Fibroblast of pulmonary artery (primary cell): ENCODE measurements around the gene ERC1.

Source experiments
- DNase-seq: peaks from one replicate; pipeline ENCODE4 v3.0.0-alpha.2; 2010; ENCODE audit warnings: low read depth
- H3K4me3 ChIP-seq: replicated peaks from 2 replicates; pipeline ENCODE4 v1.5.1; 2011; ENCODE audit warnings: low read depth, mild to moderate bottlenecking, control low read depth, low read length, moderate library complexity
- TF ChIP-seq, protein P1 (sequence below): IDR thresholded peaks from 2 replicates; pipeline ENCODE4 v1.5.1; 2011; ENCODE audit warnings: mild to moderate bottlenecking, control low read depth, low read length, inconsistent platforms; ENCODE audit errors: missing control alignments

Gene ERC1

DNA sequence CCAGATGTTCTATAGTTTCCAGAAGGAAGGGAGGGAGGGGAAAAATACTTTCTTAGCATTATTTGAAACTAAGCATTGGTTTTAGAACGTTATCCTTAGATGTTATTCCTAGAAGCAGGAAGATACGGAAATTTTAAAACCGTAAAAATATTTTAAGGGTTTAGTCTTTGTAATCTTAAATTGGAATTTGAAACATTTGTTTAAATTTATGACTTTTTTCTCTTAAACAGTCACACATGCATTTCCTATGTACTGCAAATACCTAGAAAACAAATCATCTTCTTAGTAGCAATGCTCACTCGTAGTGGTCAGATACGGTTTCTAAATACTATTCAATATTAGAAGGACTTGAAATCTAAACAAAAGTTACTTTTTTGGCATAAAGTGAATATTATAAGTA, 282.0 kb downstream of the ERC1 start:
- no peak overlapping the region for H3K4me3 ChIP-seq
- TF ChIP-seq, protein P1, sequence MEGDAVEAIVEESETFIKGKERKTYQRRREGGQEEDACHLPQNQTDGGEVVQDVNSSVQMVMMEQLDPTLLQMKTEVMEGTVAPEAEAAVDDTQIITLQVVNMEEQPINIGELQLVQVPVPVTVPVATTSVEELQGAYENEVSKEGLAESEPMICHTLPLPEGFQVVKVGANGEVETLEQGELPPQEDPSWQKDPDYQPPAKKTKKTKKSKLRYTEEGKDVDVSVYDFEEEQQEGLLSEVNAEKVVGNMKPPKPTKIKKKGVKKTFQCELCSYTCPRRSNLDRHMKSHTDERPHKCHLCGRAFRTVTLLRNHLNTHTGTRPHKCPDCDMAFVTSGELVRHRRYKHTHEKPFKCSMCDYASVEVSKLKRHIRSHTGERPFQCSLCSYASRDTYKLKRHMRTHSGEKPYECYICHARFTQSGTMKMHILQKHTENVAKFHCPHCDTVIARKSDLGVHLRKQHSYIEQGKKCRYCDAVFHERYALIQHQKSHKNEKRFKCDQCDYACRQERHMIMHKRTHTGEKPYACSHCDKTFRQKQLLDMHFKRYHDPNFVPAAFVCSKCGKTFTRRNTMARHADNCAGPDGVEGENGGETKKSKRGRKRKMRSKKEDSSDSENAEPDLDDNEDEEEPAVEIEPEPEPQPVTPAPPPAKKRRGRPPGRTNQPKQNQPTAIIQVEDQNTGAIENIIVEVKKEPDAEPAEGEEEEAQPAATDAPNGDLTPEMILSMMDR = no peak
- DNase-seq = no peak

DNA sequence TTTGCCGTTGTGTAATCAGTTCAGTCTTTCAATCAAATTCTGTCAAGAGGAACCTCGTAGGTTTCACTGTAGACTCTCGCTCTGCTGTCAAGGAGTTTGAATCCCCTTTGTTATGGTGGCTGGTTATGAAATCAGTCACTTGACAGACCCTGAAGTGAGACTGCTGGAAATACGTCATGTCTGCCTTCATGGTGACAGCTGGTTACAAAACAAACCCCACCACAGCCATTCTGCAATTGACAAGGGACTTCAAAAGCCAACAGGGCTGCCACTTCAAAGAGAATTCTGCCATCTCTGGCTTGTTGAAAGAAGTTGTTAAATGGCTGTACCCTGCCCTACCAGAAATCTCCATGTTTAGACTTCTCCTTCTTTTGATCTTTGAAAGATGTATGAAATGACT, 286.9 kb downstream of the ERC1 start:
- H3K4me3 ChIP-seq = no peak overlapping the region
- DNase-seq = no peak
- TF ChIP-seq, protein P1 = no peak

DNA sequence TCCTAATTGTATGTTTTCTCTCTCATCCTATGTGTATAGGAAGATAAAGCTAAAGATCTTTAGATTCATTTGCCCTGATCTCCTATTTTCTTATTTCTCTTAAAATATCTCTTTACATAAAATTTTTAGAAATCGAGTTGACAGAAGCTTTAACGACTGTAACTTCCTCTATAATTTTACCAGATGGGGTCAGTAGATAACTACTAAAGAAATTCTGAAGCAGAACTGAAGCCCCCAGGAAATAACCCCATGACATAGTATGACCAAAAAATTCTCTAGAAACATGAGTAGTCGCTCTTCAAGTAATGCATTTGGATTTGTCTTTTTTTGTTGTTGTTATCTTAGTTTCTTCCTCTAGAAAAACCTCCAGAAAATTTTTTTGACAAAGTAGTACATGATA, 288.0 kb downstream of the ERC1 start:
- H3K4me3 ChIP-seq = no peak overlapping the region
- no peak for DNase-seq
- TF ChIP-seq, protein P1 = no peak

DNA sequence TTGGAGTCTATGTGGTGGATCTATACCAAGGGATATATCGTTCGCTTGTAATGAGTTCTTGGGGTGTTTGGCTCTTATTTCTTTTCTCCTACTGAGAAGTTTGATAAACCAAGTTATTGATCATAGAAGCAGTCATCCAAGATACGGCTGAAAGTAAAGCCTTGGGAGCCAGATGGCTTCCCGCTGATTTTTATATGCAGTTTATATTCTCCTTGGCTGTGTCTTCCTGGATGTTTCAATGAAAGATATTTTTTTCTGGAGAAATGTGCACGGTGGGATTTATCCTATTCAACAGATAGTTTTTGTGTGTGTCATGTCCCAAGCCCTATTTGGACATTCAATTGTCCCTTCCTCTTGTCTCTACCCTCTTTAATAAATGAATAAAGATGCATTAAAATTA, 289.0 kb downstream of the ERC1 start:
- TF ChIP-seq, protein P1 = no peak

DNA sequence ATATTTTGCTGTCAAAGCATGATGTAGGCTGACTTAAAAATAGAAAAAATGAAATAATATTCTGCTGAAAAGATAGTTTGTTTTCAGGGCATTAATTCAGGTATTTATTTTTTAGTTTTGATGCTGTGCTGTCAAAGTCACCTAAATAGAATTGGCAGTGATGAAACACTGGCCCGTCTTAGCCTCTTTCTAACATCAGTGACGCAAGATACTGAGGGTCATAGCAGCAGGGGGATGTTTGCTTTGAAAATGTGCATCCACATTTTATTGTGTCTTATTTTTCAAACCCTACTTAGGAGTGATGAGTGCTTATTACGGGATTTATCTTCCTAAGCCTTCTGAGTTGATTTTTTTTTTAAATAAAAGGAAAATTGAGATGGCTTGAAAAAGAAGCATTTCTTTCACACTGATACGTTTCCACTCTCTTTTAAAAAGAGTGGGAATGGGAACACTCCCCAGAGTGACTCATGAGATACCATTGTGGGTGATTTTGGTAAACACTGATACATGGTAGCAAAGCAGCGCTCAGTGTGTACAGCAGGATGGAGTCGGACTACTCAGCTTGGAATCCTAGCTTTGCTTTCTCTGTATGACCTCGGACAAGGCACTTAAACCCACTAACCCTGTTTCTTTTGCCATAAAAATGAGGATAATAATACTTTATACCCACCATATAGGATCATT, 290.8 kb downstream of the ERC1 start:
- DNase-seq = peak; percentile 71
- TF ChIP-seq, protein P1 = no peak
- H3K4me3 ChIP-seq = no peak overlapping the region

More for the DNA sequence above, 289.0 kb downstream of the ERC1 start:
- H3K4me3 ChIP-seq = no peak overlapping the region
- DNase-seq = no peak

DNA sequence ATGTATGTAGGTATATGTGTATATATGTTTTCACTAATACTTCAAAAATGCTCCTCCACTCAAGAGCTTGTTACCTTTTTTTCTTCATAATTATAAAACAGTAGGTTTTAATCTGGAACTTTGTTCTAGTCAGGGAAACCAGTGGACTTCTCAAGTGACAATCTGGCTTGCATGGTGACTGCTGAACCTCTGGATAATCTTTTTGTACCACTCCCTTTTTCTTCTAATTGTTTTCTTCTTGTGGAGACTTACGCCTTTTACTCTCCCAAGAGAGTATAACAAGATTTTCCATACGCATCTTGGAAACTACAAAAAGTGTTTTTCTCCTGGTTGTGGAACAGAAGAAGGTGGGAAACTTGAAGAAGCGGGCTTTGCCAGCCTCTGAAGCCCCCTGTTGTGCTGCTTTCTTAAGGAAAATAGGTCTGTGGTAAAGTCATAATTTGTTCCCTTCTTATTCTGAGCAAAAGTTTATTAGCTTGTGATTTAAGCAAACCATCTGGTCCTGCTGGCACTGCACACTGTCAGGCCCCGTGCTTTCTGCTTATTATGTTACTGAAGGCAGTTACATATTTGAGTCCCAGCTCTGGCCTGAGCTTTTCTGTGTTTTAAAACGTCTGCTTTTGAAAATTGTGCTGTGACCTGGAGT, 291.8 kb downstream of the ERC1 start:
- TF ChIP-seq, protein P1 = no peak
- no peak overlapping the region for H3K4me3 ChIP-seq
- DNase-seq = no peak

DNA sequence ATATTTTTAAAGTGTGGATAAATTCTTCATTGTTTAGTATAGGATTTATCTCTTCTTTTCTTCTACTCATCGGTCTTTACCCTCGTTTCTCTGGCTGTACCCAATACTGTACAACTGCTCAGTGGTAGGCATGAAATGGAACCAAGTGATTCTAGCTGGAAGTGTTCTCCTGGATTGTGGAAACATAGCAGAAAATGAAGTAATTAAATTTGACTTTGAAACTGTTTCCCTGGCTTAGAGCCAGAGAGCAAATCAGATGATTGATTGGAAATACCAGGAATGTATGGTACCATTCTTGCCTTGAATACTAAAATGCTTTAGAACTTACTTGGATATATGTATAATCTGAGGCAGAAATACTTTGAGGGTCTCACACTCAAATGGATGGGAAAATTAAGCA, 292.3 kb downstream of the ERC1 start:
- H3K4me3 ChIP-seq = no peak overlapping the region
- DNase-seq = no peak
- TF ChIP-seq, protein P1 = no peak
